SIG-M5 treated with dmso at 0.1 percent for 504 hours (cell line): Measurements from ENCODE around the gene KPNA5.
"Not testable (repeated sequence)": the region's sequence is repeated elsewhere in the genome, so short reads cannot be mapped to it uniquely, and the experiment has no call there.

ENCODE experiments used
- DNase-seq: peaks from one replicate; lab custom pipeline; 2025; ENCODE audit not compliant: unreplicated experiment; lab: John Stamatoyannopoulos, UW

KPNA5 gene

GRCh38 chr6:116697480-116697879 is 16.5 kb downstream of the KPNA5 start:
- peak; percentile 36 for DNase-seq

GRCh38 chr6:116703888-116704287 is 22.9 kb downstream of the KPNA5 start:
- DNase-seq: not testable (repeated sequence)

- no peak for DNase-seq
These were observed 24.9 kb downstream of the KPNA5 start for GRCh38 chr6:116705917-116706316.

- no peak for DNase-seq
These were observed 33.3 kb downstream of the KPNA5 start for GRCh38 chr6:116714296-116714695.

GRCh38 chr6:116714761-116715160 is 33.8 kb downstream of the KPNA5 start:
- DNase-seq: peak; percentile 19

GRCh38 chr6:116726947-116727346 is 45.9 kb downstream of the KPNA5 start:
- no peak for DNase-seq

- DNase-seq: no peak
These were observed 49.5 kb downstream of the KPNA5 start for GRCh38 chr6:116730513-116730912.

- no peak for DNase-seq
These were observed 56.0 kb downstream of the KPNA5 start for GRCh38 chr6:116737004-116737403.

- not testable (repeated sequence) for DNase-seq
These were observed 59.5 kb downstream of the KPNA5 start for GRCh38 chr6:116740486-116740885.

GRCh38 chr6:116741571-116741970 is 60.6 kb downstream of the KPNA5 start:
- DNase-seq: no peak

GRCh38 chr6:116745176-116745575 is 64.2 kb downstream of the KPNA5 start:
- DNase-seq: no peak

- no peak for DNase-seq
These were observed 80.8 kb downstream of the KPNA5 start for GRCh38 chr6:116761779-116762178.

GRCh38 chr6:116762235-116762634 is 81.2 kb downstream of the KPNA5 start:
- DNase-seq: no peak

GRCh38 chr6:116763048-116763447 is 82.0 kb downstream of the KPNA5 start:
- no peak for DNase-seq

GRCh38 chr6:116763906-116764628 is 83.1 kb downstream of the KPNA5 start:
- DNase-seq: no peak

GRCh38 chr6:116764629-116764960 is 83.6 kb downstream of the KPNA5 start:
- DNase-seq: no peak

- no peak for DNase-seq
These were observed 84.2 kb downstream of the KPNA5 start, which contains the start of gene FAM162B for GRCh38 chr6:116764961-116765841. Gene FAM162B, minus strand, starts transcription at chr6:116765719. Its CDS starts 143 bp downstream, at chr6:116765576.

GRCh38 chr6:116766506-116767176 is 85.6 kb downstream of the KPNA5 start:
- DNase-seq: no peak

GRCh38 chr6:116767715-116768114 is 86.7 kb downstream of the KPNA5 start:
- no peak for DNase-seq

GRCh38 chr6:116772450-116772849 is 91.4 kb downstream of the KPNA5 start:
- DNase-seq: no peak

GRCh38 chr6:116773886-116774285 is 92.9 kb downstream of the KPNA5 start:
- no peak for DNase-seq
